NCI-H1105 treated with DMSO at 0.1 percent for 48 hours (cell line): ENCODE data around the gene USP11.

Experiments
- DNase-seq: peaks from one replicate; lab custom pipeline; 2025; lab: John Stamatoyannopoulos, UW

The USP11 gene

GRCh38 chrX:47204970-47205369, 27.8 kb upstream of the USP11 start:
- DNase-seq: no peak

DNA sequence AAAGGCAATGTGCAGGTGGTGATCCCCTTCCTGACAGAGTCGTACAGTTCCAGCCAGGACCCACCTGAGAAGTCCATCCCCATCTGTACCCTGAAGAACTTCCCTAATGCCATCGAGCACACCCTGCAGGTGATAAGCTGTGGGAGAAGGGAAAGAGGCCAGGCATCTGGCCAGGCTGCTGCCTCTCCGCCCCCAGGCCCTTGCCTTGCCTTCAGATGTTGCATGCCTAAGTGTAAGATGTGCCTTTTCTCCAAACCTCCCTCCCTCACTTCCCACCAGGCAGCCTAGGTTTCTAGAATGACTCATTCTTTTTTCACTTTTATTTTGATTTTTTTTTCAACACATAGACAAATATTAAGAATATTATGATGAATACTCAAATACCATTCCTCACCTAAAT, 26.5 kb upstream of the USP11 start:
- no peak for DNase-seq

GRCh38 chrX:47208108-47208507, 24.7 kb upstream of the USP11 start:
- DNase-seq: no peak

DNA sequence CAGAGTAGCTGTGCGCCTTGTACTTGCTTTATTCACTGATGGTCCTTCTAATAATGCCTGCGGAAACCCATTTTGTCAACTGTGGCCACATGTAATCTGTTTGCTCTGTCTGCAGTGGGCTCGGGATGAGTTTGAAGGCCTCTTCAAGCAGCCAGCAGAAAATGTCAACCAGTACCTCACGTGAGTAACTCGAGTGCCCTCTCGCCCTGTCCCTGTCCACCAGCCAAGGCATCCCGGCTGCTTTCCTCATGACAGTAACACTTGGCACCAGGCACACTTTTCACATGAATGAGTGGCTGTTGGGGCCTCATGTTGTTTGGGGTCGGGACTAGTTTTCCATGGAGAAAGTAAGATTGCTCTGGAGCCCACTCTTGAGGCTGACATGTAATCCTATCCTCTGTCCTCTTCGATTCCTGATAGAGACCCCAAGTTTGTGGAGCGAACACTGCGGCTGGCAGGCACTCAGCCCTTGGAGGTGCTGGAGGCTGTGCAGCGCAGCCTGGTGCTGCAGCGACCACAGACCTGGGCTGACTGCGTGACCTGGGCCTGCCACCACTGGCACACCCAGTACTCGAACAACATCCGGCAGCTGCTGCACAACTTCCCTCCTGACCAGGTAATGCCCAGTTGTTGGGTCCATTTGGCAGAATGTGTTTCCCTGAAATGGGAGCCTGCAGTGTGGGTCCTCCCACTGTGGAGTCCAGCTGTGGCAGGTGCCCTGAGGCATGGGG, 23.1 kb upstream of the USP11 start:
- no peak for DNase-seq

- no peak for DNase-seq
These were observed 22.0 kb upstream of the USP11 start for GRCh38 chrX:47210661-47211425.

- no peak for DNase-seq
These were observed 20.2 kb upstream of the USP11 start for GRCh38 chrX:47212381-47213293.

- no peak for DNase-seq
These were observed 18.3 kb upstream of the USP11 start for GRCh38 chrX:47214435-47215077.

GRCh38 chrX:47215291-47215900, 17.4 kb upstream of the USP11 start:
- DNase-seq: no peak

DNA sequence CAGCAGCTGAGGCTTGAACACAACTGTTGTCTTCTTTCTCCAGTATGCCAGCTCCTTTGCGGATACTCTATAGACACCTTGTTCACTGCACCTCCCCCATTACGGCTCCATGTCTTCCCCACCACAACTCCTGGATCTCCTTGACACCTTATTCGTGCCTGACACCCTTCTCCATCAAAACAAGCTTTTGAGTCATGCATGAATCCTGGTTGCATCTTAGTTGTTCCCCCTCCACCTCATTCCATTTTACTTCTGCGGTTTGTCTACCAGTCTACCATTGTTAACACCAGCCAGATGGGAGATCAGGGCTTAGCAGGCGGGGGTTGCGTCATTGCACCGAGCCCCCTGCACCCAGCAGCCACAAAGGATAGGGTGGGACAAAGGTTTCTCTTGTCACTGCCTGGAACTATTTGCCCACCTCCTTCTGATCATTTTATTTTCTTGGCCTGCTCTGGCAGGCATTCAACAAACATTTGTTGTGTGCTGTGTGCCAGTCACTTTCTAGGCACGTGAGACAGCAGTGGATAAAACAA, 16.4 kb upstream of the USP11 start:
- no peak for DNase-seq

GRCh38 chrX:47217121-47217851, 15.5 kb upstream of the USP11 start:
- peak; percentile 14 for DNase-seq

DNA sequence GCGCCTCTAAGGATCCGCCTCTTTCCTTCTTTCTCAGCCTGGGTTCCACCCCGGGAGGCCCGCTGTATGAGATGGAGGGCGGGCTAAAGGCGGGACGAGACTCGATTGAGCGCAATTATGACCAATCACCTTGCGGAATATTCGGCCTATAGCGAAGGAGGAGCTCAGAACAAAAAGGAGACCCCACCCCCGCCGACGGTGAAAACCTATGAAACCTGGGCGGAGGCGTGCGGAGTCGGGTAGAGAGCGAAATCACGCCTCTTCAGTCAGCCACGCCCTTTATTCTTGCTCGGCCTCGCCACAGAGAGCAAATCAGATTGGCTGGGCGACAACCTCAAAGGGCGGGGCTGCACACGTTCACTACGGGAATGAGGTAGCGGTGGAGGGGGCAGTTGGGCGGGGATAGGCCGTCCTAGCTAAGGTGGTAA, 14.9 kb upstream of the USP11 start:
- peak; percentile 97 for DNase-seq

- peak; percentile 66 for DNase-seq
These were observed 14.4 kb upstream of the USP11 start, which contains the start of gene CDK16 for GRCh38 chrX:47218280-47218919. TSS of gene CDK16 (plus strand) at chrX:47218681. CDS start at chrX:47223558, 4,877 bp downstream.

GRCh38 chrX:47218920-47219815, 13.6 kb upstream of the USP11 start:
- DNase-seq: no peak

- DNase-seq: no peak
These were observed 11.1 kb upstream of the USP11 start for GRCh38 chrX:47221756-47222155.

- DNase-seq: no peak
These were observed 10.0 kb upstream of the USP11 start for GRCh38 chrX:47222751-47223350.

GRCh38 chrX:47223476-47224250, 9.1 kb upstream of the USP11 start:
- DNase-seq: no peak

DNA sequence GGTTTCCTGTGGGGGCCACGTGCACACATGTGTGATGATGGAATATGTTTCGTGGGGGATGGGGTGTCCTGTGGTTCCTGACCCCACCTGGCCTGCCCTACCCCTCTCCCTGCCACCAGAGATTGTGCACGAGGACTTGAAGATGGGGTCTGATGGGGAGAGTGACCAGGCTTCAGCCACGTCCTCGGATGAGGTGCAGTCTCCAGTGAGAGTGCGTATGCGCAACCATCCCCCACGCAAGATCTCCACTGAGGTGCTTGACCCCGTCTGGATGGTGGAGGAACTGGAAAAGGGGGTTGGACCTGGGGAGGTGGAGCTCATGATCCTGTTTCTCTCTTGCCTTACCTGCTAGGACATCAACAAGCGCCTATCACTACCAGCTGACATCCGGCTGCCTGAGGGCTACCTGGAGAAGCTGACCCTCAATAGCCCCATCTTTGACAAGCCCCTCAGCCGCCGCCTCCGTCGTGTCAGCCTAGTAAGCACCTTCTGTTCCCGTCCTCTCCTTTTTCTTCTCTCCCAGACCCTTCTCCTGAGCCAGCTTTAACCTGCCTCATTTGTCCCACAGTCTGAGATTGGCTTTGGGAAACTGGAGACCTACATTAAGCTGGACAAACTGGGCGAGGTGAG, 8.4 kb upstream of the USP11 start:
- DNase-seq: no peak
